Neural cell (in vitro differentiated cells): ENCODE data around the gene RBBP8NL. TPM values are rescaled to one million over a fixed set of nuclear protein-coding genes. Genes with fewer than 3 reads are reported as not detected.

ENCODE experiments used
- H2AFZ ChIP-seq: fragments of 200-600, 300-800 bp; sonication (generic), shearing (Covaris generic); 2 replicates; pipeline ENCODE4 v1.6.0; 2014; ENCODE audit warnings: low read depth, mild to moderate bottlenecking, antibody characterized with exemption, low read length, moderate library complexity
- H3F3A ChIP-seq: fragments of 200-600 bp; shearing (Covaris generic); 2 replicates; pipeline ENCODE4 v1.6.1; 2016; ENCODE audit warnings: mild to moderate bottlenecking, moderate library complexity, mixed read lengths, antibody characterized with exemption, low read length; ENCODE audit not compliant: insufficient read depth, poor library complexity, severe bottlenecking
- H3K27ac ChIP-seq: fragments of 200-600, 300-800 bp; sonication (generic), shearing (Covaris generic); 2 replicates; pipeline ENCODE4 v1.5.1; 2014; ENCODE audit warnings: mild to moderate bottlenecking, low read length, moderate library complexity
- H3K27me3 ChIP-seq: fragments of 300-800, 200-600 bp; sonication (generic), shearing (Covaris generic); 2 replicates; pipeline ENCODE4 v1.6.0; 2014; ENCODE audit warnings: mild to moderate bottlenecking, low read depth, low read length, moderate library complexity; ENCODE audit not compliant: insufficient read depth
- H3K36me3 ChIP-seq: fragments of 300-800, 200-600 bp; sonication (generic), shearing (Covaris generic); 2 replicates; pipeline ENCODE4 v1.5.1; 2014; ENCODE audit warnings: mild to moderate bottlenecking, antibody characterized with exemption, low read length, moderate library complexity; ENCODE audit not compliant: insufficient read depth
- H3K4me2 ChIP-seq: fragments of 300-800, 200-600 bp; sonication (generic), shearing (Covaris generic); 2 replicates; pipeline ENCODE4 v1.6.0; 2014; ENCODE audit warnings: mild to moderate bottlenecking, low read length
- H3K4me3 ChIP-seq: fragments of 300-800, 200-600 bp; sonication (generic), shearing (Covaris generic); 2 replicates; pipeline ENCODE4 v1.5.1; 2014; ENCODE audit warnings: mild to moderate bottlenecking, low read length, moderate library complexity
- H3K79me2 ChIP-seq: fragments of 200-600 bp; shearing (Covaris generic); replicated peaks from 2 replicates; pipeline ENCODE4 v1.6.0; 2014; ENCODE audit warnings: mild to moderate bottlenecking, low read length, moderate library complexity; ENCODE audit not compliant: insufficient read depth
- H3K9ac ChIP-seq: fragments of 300-800, 200-600 bp; sonication (generic), shearing (Covaris generic); 2 replicates; pipeline ENCODE4 v1.6.1; 2016; ENCODE audit warnings: mild to moderate bottlenecking, low read length, mixed read lengths
- H3K9me2 ChIP-seq: fragments of 200-600 bp; shearing (Covaris generic); 2 replicates; pipeline ENCODE4 v1.6.1; 2016; ENCODE audit warnings: mild to moderate bottlenecking, low read length, mixed read lengths; ENCODE audit not compliant: insufficient read depth
- H3K9me3 ChIP-seq: fragments of 200-600, 300-800 bp; sonication (generic), shearing (Covaris generic); 2 replicates; pipeline ENCODE4 v1.6.1; 2016; ENCODE audit warnings: mild to moderate bottlenecking, mixed run types, low read length, moderate library complexity, mixed read lengths
- H4K20me1 ChIP-seq: fragments of 200-600 bp; shearing (Covaris generic); 2 replicates; pipeline ENCODE4 v1.6.1; 2016; ENCODE audit warnings: mild to moderate bottlenecking, mixed run types; ENCODE audit not compliant: insufficient read depth
- CTCF ChIP-seq: fragments of 450-650 bp; IDR thresholded peaks from 2 replicates; pipeline ENCODE4 v1.5.1; 2014; ENCODE audit warnings: antibody characterized with exemption, mild to moderate bottlenecking, moderate library complexity; ENCODE audit not compliant: poor library complexity, severe bottlenecking
- EP300 ChIP-seq: fragments of 450-650 bp; conservative IDR thresholded peaks from 2 replicates; pipeline ENCODE4 v1.6.1; 2014; ENCODE audit warnings: antibody characterized with exemption, mild to moderate bottlenecking, moderate library complexity; ENCODE audit not compliant: poor library complexity, severe bottlenecking
- EZH2 ChIP-seq: fragments of 200-600, 300-800 bp; shearing (Covaris generic), sonication (generic); IDR thresholded peaks from 2 replicates; pipeline ENCODE4 v1.6.1; 2014; ENCODE audit warnings: antibody characterized with exemption, low read length, borderline replicate concordance, mild to moderate bottlenecking; ENCODE audit not compliant: insufficient read depth, poor library complexity, severe bottlenecking
- MXI1 ChIP-seq: fragments of 450-650 bp; conservative IDR thresholded peaks from 2 replicates; pipeline ENCODE4 v1.6.1; 2014; ENCODE audit warnings: antibody characterized with exemption, mild to moderate bottlenecking; ENCODE audit not compliant: poor library complexity, severe bottlenecking
- POLR2AphosphoS5 ChIP-seq: IDR thresholded peaks from 2 replicates; pipeline ENCODE4 v1.6.1; 2012
- RAD21 ChIP-seq: fragments of 450-650 bp; conservative IDR thresholded peaks from 2 replicates; pipeline ENCODE4 v1.6.1; 2014; ENCODE audit warnings: antibody characterized with exemption, mild to moderate bottlenecking, moderate library complexity
- REST ChIP-seq: IDR thresholded peaks from 2 replicates; pipeline ENCODE4 v1.6.1; 2012; ENCODE audit warnings: borderline replicate concordance
- SMC3 ChIP-seq: fragments of 450-650 bp; conservative IDR thresholded peaks from 2 replicates; pipeline ENCODE4 v1.6.1; 2014; ENCODE audit warnings: antibody characterized with exemption, mild to moderate bottlenecking, moderate library complexity; ENCODE audit not compliant: poor library complexity
- TAF1 ChIP-seq: IDR thresholded peaks from 2 replicates; pipeline ENCODE4 v1.6.1; 2012; ENCODE audit warnings: low read depth
- polyA plus RNA-seq: library from polyadenylated mRNA; depleted of rRNA; stranded (reverse); fragments of >200 nt; gene quantifications from 2 replicates; pipeline ENCODE4 v1.2.3, GENCODE V29; 2014

Gene RBBP8NL
- polyA plus RNA-seq, 1 donor from 2014 or later = not detected

DNA sequence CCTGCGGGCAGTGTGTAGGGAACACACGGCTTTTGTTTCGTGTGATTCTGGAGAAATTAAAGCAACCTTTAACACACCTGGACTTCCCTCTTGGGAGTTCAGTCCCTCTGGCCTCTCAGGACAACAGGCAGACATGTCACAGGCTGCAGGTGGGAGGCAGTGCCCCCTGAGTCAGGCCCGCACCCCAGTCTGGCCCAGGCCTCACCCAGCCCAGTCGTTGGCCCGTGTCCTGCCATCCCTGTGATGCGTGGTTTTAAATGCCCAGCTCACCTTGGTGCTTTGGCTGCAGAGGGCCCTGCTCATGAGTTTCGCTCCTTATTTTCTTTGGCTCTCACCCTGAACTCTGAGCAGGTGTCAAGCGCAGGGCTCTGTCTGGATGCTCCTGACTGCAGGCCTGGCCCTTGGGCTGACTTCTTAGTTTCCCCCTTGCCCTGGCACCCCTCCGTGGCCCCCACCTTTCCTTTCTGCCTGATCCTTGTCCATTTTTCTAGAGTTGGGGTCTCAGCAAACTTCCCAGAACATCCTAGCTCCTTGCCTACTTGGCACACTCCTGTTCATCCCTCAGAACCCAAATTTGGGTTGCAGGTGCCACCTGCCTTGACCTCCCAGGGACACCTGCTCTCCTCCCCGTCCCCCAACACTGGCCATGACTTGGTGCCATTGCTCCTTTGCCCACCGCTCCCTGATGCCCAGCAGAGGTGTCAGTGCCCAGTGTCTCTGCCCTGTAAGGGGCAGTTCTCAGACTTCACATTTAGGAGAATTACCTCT lies 18.1 kb downstream of the RBBP8NL start:
- Histone ChIP-seq H3K4me2 (no peak overlapping the region), H3K9me2 (no peaks in the 10 kb centered on the region), H3F3A (no peaks in the 10 kb centered on the region), H3K27me3 (no peaks in the 10 kb centered on the region), H3K9me3 (no peaks in the 10 kb centered on the region), H3K27ac (no peak overlapping the region), H3K4me3 (no peak overlapping the region), H3K36me3 (no peaks in the 10 kb centered on the region), H2AFZ (no peak overlapping the region), H3K9ac (no peak overlapping the region), H4K20me1 (no peaks in the 10 kb centered on the region), H3K79me2 (peaks cover 9% of the 10 kb centered on the region)
- TF ChIP-seq MXI1 = no peak
- TF ChIP-seq POLR2AphosphoS5 = no peak
- no peak for TF ChIP-seq REST
- TF ChIP-seq EP300 = no peak
- no peak for TF ChIP-seq RAD21

- Histone ChIP-seq H3K9me3 (no peaks in the 10 kb centered on the region), H3K27ac (no peak overlapping the region), H3K9ac (no peak overlapping the region), H2AFZ (no peak overlapping the region), H3F3A (no peaks in the 10 kb centered on the region), H3K4me2 (no peak overlapping the region), H3K4me3 (no peak overlapping the region), H3K36me3 (no peaks in the 10 kb centered on the region), H3K27me3 (no peaks in the 10 kb centered on the region), H3K79me2 (peaks cover 9% of the 10 kb centered on the region), H4K20me1 (no peaks in the 10 kb centered on the region), H3K9me2 (no peaks in the 10 kb centered on the region)
- TF ChIP-seq TAF1 = no peak
- TF ChIP-seq POLR2AphosphoS5 = no peak
- TF ChIP-seq SMC3 = no peak
- no peak for TF ChIP-seq CTCF
- no peak for TF ChIP-seq RAD21
- TF ChIP-seq REST = no peak
- TF ChIP-seq MXI1 = no peak
- TF ChIP-seq EP300 = no peak
- no peak for TF ChIP-seq EZH2
Observed at GRCh38 chr20:62408640-62409039, 18.7 kb downstream of the RBBP8NL start.
